D721Med (cell line): ENCODE results near the gene COL20A1.
"Not testable (repeated sequence)": the region's sequence is repeated elsewhere in the genome, so short reads cannot be mapped to it uniquely, and the experiment has no call there.

Experiments
- DNase-seq: peaks from one replicate; pipeline ENCODE4 v3.0.0; 2011; ENCODE audit warnings: low spot score; ENCODE audit not compliant: insufficient read length
- FAIRE-seq: peaks from 2 replicates; lab custom pipeline; 2011; peaks lifted over from hg19 to GRCh38; lab: Jason Lieb, UNC
- TF ChIP-seq, protein P1 (sequence below): IDR thresholded peaks from 2 replicates; pipeline ENCODE4 v1.5.1; 2012; ENCODE audit warnings: mild to moderate bottlenecking, control low read depth; ENCODE audit not compliant: insufficient read depth; ENCODE audit errors: missing control alignments

The COL20A1 gene

DNA sequence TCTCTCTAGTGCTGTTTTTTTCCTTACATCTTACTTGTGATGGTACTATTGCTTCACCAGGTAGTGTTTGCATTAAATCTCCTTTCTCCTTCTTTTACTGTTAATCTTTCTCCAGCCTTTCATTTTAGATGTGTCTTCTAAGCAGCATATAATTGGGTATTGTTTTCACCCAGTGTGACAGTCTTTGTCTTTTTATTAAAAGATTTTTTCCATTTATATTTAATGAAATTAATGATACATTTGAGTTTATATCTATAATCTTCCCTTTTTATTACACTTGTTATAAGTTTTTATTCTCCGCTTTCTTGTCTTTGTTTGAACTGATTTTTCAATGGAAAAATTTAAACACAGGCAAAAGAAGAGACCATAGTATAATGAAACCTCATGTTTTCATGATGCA lies 8.7 kb downstream of the COL20A1 start:
- FAIRE-seq (no peak), DNase-seq (no peak)
- TF ChIP-seq, protein P1, sequence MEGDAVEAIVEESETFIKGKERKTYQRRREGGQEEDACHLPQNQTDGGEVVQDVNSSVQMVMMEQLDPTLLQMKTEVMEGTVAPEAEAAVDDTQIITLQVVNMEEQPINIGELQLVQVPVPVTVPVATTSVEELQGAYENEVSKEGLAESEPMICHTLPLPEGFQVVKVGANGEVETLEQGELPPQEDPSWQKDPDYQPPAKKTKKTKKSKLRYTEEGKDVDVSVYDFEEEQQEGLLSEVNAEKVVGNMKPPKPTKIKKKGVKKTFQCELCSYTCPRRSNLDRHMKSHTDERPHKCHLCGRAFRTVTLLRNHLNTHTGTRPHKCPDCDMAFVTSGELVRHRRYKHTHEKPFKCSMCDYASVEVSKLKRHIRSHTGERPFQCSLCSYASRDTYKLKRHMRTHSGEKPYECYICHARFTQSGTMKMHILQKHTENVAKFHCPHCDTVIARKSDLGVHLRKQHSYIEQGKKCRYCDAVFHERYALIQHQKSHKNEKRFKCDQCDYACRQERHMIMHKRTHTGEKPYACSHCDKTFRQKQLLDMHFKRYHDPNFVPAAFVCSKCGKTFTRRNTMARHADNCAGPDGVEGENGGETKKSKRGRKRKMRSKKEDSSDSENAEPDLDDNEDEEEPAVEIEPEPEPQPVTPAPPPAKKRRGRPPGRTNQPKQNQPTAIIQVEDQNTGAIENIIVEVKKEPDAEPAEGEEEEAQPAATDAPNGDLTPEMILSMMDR: no peak

GRCh38 chr20:63303095-63303666 lies 10.2 kb downstream of the COL20A1 start:
- DNase-seq (no peak), FAIRE-seq (no peak)
- TF ChIP-seq, protein P1: no peak

- DNase-seq (no peak), FAIRE-seq (no peak)
- TF ChIP-seq, protein P1: no peak
Measured at GRCh38 chr20:63305393-63305792, 12.4 kb downstream of the COL20A1 start.

- not testable (repeated sequence) for FAIRE-seq, DNase-seq
Measured at GRCh38 chr20:63305933-63306672, 13.1 kb downstream of the COL20A1 start.

DNA sequence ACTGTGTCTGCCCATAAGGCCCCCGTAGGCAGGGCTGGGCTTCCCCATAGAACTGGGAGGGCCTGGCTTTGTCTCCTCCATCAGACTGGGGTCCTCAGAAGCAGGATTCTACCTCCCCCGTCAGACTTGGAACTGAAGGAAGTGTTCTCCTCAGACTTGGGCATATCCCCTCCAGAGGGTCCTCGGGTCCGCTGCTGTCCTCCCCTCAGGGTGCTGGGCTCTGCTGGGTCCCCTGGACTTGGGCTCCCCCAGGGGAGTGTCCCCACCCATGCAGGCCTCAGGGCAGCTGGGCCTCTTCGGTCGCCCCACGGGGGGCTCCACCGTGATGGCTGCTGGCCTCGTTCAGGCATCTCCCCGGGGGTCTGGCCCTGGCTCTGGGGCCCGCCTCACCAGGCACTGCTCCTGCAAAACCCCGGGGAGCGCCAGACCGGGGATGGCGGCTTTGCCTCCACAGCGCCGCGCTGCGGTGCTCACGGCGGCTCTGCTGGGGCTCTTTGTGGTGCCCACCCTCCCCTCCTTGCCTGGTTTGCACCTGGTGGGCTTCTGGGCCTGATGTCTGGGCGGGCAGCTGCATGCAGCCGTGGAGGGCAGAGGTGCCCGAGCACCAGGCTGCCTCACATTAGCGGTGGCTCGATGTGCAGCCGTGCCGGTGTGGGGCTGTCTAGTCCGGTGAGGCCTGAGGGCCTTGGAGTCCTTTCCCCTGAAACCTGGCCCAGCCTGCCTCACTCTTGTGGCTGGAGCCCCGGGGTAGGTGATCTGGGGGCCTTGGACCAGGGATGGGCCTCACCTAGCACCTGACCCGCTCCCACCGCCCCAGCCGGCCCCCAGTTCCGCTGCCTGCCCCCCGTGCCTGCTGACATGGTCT lies 13.9 kb downstream of the COL20A1 start:
- TF ChIP-seq, protein P1: no peak
- no peak for DNase-seq
- no peak for FAIRE-seq

GRCh38 chr20:63307538-63308217 lies 14.7 kb downstream of the COL20A1 start:
- DNase-seq: no peak
- no peak for FAIRE-seq
- TF ChIP-seq, protein P1: no peak
